Cardiac fibroblast (primary cell): ENCODE measurements around the gene ALKBH3.

Experiments used
- DNase-seq, 2 donors: peaks; one replicate each; pipeline versions ENCODE4 v3.0.0 to v3.0.0-alpha.2; 2010; ENCODE audit warnings: low read depth in 2 of 2
- H3K4me3 ChIP-seq, 2 donors: replicated peaks in 1 of 2; 1 replicate in 1 of 2; 2 replicates in 1 of 2; pipeline ENCODE4 v1.5.1; 2011; ENCODE audit warnings: low read depth in 2 of 2, low read length in 2 of 2, mild to moderate bottlenecking in 2 of 2, moderate library complexity in 1 of 2
- CTCF ChIP-seq: IDR thresholded peaks from one replicate; pipeline ENCODE4 v1.5.1; 2011; ENCODE audit warnings: low read depth, mild to moderate bottlenecking, low read length, inconsistent platforms

Gene ALKBH3

GRCh38 chr11:43936076-43936475 lies 55.4 kb downstream of the ALKBH3 start:
- no peak overlapping the region for H3K4me3 ChIP-seq
- peak in 1 of 2 donors; percentile 39 for DNase-seq
- TF ChIP-seq CTCF, result no peak

GRCh38 chr11:43937434-43938411 lies 57.1 kb downstream of the ALKBH3 start:
- peak; percentile 74 to 79 for DNase-seq
- H3K4me3 ChIP-seq, result no peak overlapping the region
- TF ChIP-seq CTCF, result peak; percentile 60

GRCh38 chr11:43941257-43941994 lies 60.8 kb downstream of the ALKBH3 start:
- no peak for TF ChIP-seq CTCF
- peak overlapping the region; percentile 51 to 67 for H3K4me3 ChIP-seq
- DNase-seq, result peak; percentile 31 to 51

GRCh38 chr11:43942662-43943371 lies 62.2 kb downstream of the ALKBH3 start:
- TF ChIP-seq CTCF, result no peak
- H3K4me3 ChIP-seq, result peak overlapping the region; percentile 55 to 67
- peak; percentile 51 to 57 for DNase-seq

GRCh38 chr11:43943372-43943930 lies 62.8 kb downstream of the ALKBH3 start:
- H3K4me3 ChIP-seq, result peak overlapping the region; percentile 56 to 67
- peak; percentile 29 to 35 for DNase-seq
- TF ChIP-seq CTCF, result no peak
